HG03196 (cell line): ENCODE results near the gene KCNK10.

Experiments used
- ATAC-seq: cut with Tn5 transposase; IDR thresholded peaks from one replicate; pipeline ENCODE4 v1.9.1; 2021; ENCODE audit not compliant: unreplicated experiment

The KCNK10 gene

GRCh38 chr14:88233915-88234314, 89.2 kb downstream of the KCNK10 start:
- ATAC-seq: no peak

DNA sequence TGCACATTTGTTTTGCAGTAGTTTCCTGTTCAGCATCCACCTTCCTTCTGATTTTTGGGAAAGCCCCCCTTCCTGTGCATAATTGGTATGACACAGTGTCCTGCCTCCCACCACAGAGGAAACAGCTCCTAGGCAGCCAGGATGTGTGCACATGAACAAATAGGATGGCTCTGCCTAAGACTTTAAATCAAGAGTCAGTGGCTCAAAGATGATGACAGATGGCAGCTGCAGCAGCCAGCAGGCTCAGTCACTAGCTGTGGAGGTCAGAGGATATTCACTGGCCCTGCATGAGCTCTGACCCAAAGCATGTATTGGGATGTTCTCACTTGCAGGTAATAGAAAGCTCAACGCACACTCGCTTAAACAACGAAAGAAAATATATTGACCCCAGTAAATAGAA, 90.3 kb downstream of the KCNK10 start:
- ATAC-seq: no peak

DNA sequence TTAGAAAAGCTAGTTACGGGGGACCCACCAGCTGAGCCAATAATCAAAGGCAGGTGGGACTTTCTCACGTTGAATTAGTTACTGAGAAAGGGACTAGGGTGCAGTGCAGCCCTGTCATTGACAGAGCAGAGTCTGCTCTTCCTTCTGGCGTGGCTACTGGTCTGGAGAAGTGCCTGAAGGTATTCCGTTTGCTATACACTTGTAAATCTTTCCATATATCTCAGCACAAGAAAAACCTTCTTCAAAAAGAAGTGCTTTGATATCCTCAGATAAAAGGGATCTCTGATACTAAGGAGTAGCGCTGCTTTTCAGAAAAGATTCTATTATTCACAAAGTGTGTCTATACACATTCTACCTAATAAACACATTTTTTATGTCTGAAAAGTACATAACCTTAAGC, 91.5 kb downstream of the KCNK10 start:
- ATAC-seq: no peak

DNA sequence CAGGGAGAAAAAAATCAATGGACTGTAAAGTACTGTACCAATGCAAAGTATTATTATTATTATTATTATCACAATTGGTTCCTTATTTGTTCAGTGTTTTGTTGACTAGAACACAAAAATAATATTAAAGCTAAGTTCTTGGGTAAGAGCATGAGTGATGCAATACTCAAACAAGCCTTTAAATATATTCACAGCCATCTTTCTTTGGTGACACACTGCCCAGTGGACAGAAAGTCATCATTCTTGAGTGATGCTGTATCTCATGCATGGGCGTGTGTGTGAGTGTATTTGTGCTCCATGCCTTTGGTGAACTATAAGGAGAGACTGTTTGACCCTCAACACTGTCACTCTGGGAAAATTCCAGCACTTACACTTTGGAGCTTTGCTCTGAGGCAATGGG, 93.6 kb downstream of the KCNK10 start:
- ATAC-seq: no peak

GRCh38 chr14:88228522-88229236, 94.4 kb downstream of the KCNK10 start:
- ATAC-seq: no peak

DNA sequence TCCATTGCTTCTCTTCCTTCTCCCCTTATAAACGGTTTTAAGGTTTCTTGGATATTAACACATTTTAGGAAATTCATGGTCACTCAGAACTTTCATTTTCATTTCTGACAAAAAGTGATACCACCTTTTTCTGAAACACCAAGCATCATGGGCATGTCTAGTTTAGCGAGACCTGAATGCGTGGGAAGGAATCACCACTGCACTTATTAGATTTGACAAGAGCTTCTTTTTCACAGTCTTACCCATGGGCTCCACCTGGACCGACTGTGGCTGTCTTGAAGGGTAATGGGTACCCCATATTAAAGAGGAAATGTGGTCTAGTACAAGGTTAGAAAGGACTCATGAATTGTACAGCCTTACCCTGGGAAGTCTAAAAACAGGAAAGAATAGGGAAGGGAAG, 95.4 kb downstream of the KCNK10 start:
- ATAC-seq: no peak

- no peak for ATAC-seq
Observed at GRCh38 chr14:88225721-88226120, 97.3 kb downstream of the KCNK10 start.

DNA sequence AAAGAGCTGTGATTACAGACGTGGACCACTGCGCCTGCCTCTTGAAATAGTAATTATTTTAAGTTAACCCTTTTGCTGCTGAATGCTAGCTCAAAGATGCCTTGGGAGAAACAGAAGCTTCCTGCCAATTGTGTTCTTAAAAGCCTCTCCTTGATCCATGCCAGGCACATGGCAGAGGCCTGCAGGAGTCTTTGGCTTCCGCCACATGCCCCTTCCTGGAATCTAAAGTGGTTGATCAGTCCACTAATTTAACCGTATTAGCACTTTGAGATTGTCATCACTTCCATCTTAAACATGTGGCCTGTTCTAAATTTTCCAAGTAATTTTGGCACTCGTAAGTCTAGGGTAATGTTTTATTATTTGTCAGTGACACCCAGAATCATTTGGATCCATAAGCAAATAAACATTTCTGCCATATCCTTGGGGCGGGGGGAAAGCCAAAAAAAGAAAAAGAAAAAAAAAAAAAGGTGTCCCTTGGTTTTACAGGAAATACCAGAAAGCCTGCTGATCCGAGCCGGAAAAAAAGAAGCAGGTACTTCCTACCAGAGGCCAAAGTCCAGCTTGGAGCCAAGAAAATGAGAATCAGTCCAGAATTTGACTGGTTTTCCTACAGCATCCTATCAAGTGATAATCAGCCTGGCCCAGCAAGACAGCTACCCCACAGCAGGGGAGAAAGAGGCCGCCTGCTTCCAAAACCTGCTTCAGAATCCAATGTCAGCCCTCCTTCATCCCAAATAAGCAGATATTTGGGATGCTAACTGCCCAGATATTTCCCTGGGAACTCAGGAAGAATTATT, 104.8 kb downstream of the KCNK10 start:
- no peak for ATAC-seq

GRCh38 chr14:88212691-88213090, 110.4 kb downstream of the KCNK10 start:
- no peak for ATAC-seq

GRCh38 chr14:88210426-88210825, 112.6 kb downstream of the KCNK10 start:
- ATAC-seq: no peak

DNA sequence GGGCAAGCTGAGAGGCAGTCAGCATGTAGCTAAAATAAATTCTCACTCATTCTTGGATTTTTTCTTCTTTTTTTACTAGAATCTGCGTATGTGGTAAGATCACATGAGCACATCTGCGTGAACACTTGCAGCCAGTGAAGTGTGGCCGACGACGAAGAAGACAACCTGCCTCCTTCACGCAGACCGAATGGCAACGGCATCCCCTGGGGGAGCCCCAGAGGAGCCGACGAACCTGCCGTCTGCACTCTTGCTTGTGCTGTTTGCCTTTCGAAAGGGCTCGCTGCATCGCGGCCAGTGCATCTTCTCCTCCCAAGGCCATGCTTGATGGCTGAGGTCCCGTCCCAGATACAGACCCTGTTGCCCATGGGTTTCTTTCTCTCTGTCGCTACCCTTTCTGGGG, 113.8 kb downstream of the KCNK10 start:
- no peak for ATAC-seq

GRCh38 chr14:88208858-88209257, 114.2 kb downstream of the KCNK10 start:
- no peak for ATAC-seq

GRCh38 chr14:88204221-88204620, 118.8 kb downstream of the KCNK10 start:
- no peak for ATAC-seq

- ATAC-seq: no peak
Observed at GRCh38 chr14:88203291-88203690, 119.8 kb downstream of the KCNK10 start.

- ATAC-seq: no peak
Observed at GRCh38 chr14:88202286-88202685, 120.8 kb downstream of the KCNK10 start.

- ATAC-seq: no peak
Observed at GRCh38 chr14:88201851-88202250, 121.2 kb downstream of the KCNK10 start.

DNA sequence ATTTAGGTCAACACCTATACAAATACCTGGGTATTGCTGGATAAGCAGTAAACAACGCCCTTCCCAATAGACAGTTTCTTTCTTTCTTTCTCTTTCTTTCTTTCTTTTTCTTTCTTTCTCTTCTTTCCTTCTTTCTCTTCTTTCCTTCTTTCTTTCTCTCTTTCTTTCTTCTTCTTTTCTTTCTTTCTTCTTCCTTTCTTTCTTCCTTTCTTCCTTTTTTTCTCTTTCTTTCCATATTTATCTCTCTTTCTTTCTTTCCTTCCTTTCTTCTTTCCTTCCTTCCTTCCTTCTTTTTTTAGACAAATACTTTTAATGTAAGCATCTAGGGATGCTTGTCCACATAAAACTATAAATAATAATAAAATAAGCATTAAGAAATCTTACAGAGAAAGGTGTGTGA, 123.2 kb downstream of the KCNK10 start:
- ATAC-seq: no peak

DNA sequence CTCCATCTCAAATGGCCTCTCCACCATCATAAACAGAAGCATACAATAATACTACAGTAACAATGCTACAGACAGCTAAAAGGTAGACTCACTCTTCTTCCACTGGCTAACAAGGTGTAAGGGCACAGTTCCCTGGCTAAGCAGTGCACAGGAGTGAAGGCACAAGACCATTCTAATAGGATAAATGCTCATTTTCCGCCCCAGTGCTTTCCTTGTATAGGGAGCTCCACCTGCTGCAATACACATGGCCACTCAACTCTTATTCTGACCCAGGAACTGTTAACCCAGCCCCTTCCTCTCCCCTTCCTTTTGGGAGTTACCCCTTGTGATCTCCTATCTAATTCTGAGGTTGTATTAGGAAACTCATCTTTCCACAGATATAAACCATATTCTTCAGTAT, 124.6 kb downstream of the KCNK10 start:
- no peak for ATAC-seq

GRCh38 chr14:88196925-88197324, 126.1 kb downstream of the KCNK10 start:
- no peak for ATAC-seq

DNA sequence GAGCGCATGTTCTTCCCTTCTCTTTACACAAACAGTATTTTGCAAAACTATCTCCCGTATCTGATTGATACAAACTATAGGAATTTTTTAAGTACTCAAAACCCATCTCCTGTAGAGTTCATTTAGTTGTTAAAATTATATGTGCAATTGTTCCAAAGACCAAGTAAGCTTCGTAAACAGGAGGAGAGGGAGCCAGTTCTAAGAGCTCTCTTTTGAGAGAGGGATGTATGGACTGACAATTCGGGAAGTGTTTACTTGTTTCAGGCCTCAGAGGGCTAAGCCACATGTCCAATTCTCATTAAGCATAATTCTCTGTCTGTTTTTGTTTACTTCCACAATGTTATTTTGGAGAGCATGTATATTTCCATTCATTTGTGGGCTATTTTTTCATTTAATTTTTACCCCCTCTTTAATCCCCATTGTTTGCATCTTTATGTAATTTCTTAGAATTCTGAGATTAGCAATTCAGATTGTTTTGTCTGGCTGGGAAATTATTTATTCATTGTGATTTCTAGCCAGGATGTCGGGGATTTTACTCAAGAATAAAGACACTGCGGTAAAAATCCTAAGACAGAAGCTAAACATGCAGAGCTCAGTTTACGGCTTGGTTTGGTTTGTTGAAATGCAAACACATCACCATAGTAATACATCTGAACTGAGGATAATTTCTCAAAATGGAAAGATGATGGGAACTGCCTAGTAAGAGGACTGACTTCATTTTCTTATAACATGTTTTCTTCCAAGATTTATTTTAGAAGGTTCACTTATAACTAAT, 126.8 kb downstream of the KCNK10 start:
- ATAC-seq: no peak

DNA sequence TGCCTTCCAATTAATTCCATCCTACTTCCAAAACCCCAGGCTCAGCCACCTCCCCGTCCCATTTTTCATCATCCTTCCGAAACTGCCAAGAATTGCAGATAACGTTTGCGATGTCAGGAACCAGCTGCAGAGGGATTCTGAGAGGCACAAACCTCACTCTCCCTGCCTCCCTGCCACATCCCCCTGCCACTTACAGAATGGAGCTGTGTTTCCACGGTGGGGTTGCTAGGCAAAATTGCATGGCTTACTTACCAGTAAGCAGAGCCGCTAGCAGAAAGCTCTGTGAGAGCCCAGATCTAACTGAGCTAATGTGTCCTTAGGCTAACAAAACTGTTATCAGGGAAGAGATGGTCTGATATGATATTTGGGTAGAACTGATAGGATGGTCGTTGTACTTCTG, 127.4 kb downstream of the KCNK10 start:
- no peak for ATAC-seq

DNA sequence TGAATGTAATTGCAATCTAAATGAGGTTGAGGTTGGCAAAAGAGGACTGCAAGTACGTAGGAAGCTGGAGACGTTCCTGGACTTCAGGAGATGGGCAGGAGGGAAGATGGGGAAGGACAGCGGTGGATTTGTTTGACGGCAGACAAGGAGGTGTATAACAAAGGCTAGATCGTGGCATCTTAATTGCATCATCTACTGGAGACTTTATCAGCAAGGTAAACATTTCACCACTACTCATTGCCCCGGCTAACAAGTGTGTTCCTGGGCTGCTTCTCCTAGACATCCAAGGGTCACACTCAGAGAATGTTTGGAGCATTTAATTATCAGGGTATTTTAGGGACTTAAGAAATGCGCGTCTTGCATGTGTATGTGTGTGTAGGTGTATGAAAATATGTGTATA, 128.5 kb downstream of the KCNK10 start:
- ATAC-seq: no peak
